PC-9 (cell line): ENCODE data around the gene RIMS1. TPM values are rescaled to one million over a fixed set of nuclear protein-coding genes. Genes with fewer than 3 reads are reported as not detected.

ENCODE experiments used
- BruUV-seq: library from RNA; stranded (reverse); fragments of 400-500 nt; replicated peaks from 2 replicates; lab custom pipeline; 2021; lab: Mats Ljungman, UMichigan
- CTCF ChIA-PET: fragments of 300-600 bp; sonication (Branson Sonifier 250); formaldehyde crosslinking; loops from one replicate; lab custom pipeline; 2022; ENCODE audit warnings: antibody characterized with exemption; lab: Charles Lee
- POLR2A ChIA-PET: fragments of 300-600 bp; sonication (Branson Sonifier 250); formaldehyde crosslinking; loops from one replicate; lab custom pipeline; 2022; ENCODE audit warnings: antibody characterized with exemption; ENCODE audit not compliant: unreplicated experiment; lab: Charles Lee
- DNase-seq, 2 experiments: peaks; one replicate each; pipeline versions ENCODE4 v3.0.0 to v3.0.0-alpha.2; 2015 to 2022; ENCODE audit warnings: mixed read lengths in 1 of 2
- H2AFZ ChIP-seq: fragments of 200-600 bp; sonication (generic); 2 replicates; pipeline ENCODE4 v1.8.1; 2017; ENCODE audit warnings: antibody characterized with exemption
- H3F3A ChIP-seq: fragments of 200-600 bp; sonication (generic); 2 replicates; pipeline ENCODE4 v1.8.1; 2017; ENCODE audit warnings: antibody characterized with exemption, mild to moderate bottlenecking, low read depth; ENCODE audit not compliant: insufficient read depth
- H3K27ac ChIP-seq: fragments of 200-600 bp; sonication (generic); 2 replicates; pipeline ENCODE4 v1.6.1; 2016; ENCODE audit warnings: mixed run types
- H3K27me3 ChIP-seq: fragments of 200-600 bp; sonication (generic); 2 replicates; pipeline ENCODE4 v1.6.1; 2016; ENCODE audit warnings: low read depth, mixed run types; ENCODE audit not compliant: insufficient read depth
- H3K36me3 ChIP-seq: fragments of 200-600 bp; sonication (generic); 2 replicates; pipeline ENCODE4 v1.6.1; 2016; ENCODE audit warnings: low read depth, mixed run types
- H3K4me1 ChIP-seq: fragments of 200-600 bp; sonication (generic); replicated peaks from 2 replicates; pipeline ENCODE4 v1.6.1; 2016; ENCODE audit warnings: mixed run types; ENCODE audit not compliant: insufficient read depth
- H3K4me2 ChIP-seq: fragments of 200-600 bp; sonication (generic); 2 replicates; pipeline ENCODE4 v1.6.1; 2017; ENCODE audit warnings: mixed run types
- H3K4me3 ChIP-seq: fragments of 200-600 bp; sonication (generic); 2 replicates; pipeline ENCODE4 v1.6.1; 2016; ENCODE audit warnings: mixed run types
- H3K79me2 ChIP-seq: fragments of 200-600 bp; sonication (generic); 2 replicates; pipeline ENCODE4 v1.6.1; 2017; ENCODE audit warnings: low read depth, mixed run types
- H3K9me2 ChIP-seq: fragments of 200-600 bp; sonication (generic); 2 replicates; pipeline ENCODE4 v1.8.1; 2017; ENCODE audit warnings: mild to moderate bottlenecking; ENCODE audit not compliant: insufficient read depth
- H3K9me3 ChIP-seq: fragments of 200-600 bp; sonication (generic); 2 replicates; pipeline ENCODE4 v1.8.1; 2016; ENCODE audit warnings: low read depth; ENCODE audit not compliant: insufficient read depth
- H4K20me1 ChIP-seq: fragments of 200-600 bp; sonication (generic); 2 replicates; pipeline ENCODE4 v1.8.1; 2017; ENCODE audit not compliant: insufficient read depth
- EZH2 ChIP-seq: fragments of 200-600 bp; sonication (generic); IDR thresholded peaks from 2 replicates; pipeline ENCODE4 v1.8.0; 2017; ENCODE audit warnings: antibody characterized with exemption, low read depth
- intact Hi-C: fragments of 100-400 bp; cut with micrococcal nuclease; formaldehyde crosslinking; loops from one replicate; pipeline ENCODE4 v1.10.0; 2022; ENCODE audit not compliant: unreplicated experiment
- total RNA-seq: library from RNA; stranded (reverse); gene quantifications from 2 replicates; pipeline ENCODE4 v1.2.3, GENCODE V29; 2021
- TF ChIP-seq, protein P1 (sequence below): fragments of 200-600 bp; sonication (generic); conservative IDR thresholded peaks from 2 replicates; pipeline ENCODE4 v1.6.1; 2017; ENCODE audit warnings: mixed run types, antibody characterized with exemption, mild to moderate bottlenecking, moderate library complexity

The RIMS1 gene
- total RNA-seq, 1 experiment from 2014 or later = not detected

DNA sequence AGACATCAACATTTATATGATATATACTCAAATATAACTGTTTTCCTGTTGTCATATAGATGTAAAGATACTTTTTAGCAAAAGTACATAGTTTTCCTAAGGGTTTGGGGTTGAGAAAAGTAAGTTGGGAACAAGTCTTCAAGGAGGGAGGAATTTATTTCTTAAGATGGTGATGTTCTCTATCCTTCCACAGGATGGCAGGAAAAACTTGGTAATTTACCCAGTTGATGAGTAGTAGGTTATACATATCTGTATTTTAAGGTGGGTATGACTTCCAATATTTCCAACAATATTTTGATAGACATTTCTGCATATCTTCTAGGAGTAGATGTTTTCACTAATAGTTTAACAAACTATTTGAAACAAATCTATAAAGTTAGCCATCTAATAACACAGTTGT, 254.4 kb downstream of the RIMS1 start:
- Histone ChIP-seq H3K4me2 (no peak overlapping the region), H3K9me2 (no peaks in the 10 kb centered on the region), H3K9me3 (no peaks in the 10 kb centered on the region), H3F3A (no peaks in the 10 kb centered on the region), H2AFZ (no peak overlapping the region), H3K27me3 (no peaks in the 10 kb centered on the region), H3K4me1 (no peaks in the 10 kb centered on the region), H3K27ac (no peak overlapping the region), H3K36me3 (no peaks in the 10 kb centered on the region), H3K79me2 (no peaks in the 10 kb centered on the region), H4K20me1 (no peaks in the 10 kb centered on the region), H3K4me3 (no peak overlapping the region)
- POLR2A ChIA-PET = no interaction called here
- no TSS peak for BruUV-seq
- intact Hi-C loops = loop anchor here (1.0 to 5.0 kb wide), 2 partner anchors 272 to 1042 kb away; no protein-coding TSS in a partner anchor
- TF ChIP-seq EZH2 = no peak
- TF ChIP-seq, protein P1, sequence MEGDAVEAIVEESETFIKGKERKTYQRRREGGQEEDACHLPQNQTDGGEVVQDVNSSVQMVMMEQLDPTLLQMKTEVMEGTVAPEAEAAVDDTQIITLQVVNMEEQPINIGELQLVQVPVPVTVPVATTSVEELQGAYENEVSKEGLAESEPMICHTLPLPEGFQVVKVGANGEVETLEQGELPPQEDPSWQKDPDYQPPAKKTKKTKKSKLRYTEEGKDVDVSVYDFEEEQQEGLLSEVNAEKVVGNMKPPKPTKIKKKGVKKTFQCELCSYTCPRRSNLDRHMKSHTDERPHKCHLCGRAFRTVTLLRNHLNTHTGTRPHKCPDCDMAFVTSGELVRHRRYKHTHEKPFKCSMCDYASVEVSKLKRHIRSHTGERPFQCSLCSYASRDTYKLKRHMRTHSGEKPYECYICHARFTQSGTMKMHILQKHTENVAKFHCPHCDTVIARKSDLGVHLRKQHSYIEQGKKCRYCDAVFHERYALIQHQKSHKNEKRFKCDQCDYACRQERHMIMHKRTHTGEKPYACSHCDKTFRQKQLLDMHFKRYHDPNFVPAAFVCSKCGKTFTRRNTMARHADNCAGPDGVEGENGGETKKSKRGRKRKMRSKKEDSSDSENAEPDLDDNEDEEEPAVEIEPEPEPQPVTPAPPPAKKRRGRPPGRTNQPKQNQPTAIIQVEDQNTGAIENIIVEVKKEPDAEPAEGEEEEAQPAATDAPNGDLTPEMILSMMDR = no peak
- no peak for DNase-seq
- CTCF ChIA-PET = no interaction called here

DNA sequence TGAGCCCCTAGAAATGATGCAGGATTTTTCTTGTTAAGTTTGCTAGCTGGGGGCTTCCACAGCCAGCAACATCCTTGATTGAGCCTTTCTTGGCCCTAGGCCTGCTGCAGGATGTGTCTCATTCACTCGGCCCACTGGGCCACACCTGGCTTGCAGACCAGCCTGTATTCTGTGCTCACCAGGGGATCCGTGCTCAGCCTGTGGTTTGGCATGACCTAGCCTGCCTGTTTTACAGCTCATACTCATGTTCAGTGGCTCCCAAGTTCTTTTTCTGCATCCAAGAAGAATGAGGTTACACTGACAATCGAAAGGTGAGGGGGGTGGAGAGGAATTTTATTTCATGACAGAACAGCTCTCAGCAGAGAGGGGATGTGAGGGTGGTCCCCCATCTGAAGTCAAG, 263.4 kb downstream of the RIMS1 start:
- TF ChIP-seq EZH2 = no peak
- TF ChIP-seq, protein P1 = no peak
- H3K79me2 ChIP-seq = no peaks in the 10 kb centered on the region
- no peak overlapping the region for H2AFZ ChIP-seq
- no peak overlapping the region for H3K27ac ChIP-seq
- CTCF ChIA-PET = no interaction called here
- no peaks in the 10 kb centered on the region for H4K20me1 ChIP-seq
- DNase-seq = no peak
- H3K27me3 ChIP-seq = no peaks in the 10 kb centered on the region
- no TSS peak for BruUV-seq
- intact Hi-C loops = no loop called here
- H3K4me2 ChIP-seq = no peak overlapping the region
- no peaks in the 10 kb centered on the region for H3K4me1 ChIP-seq
- no peaks in the 10 kb centered on the region for H3K9me3 ChIP-seq
- H3K36me3 ChIP-seq = no peaks in the 10 kb centered on the region
- POLR2A ChIA-PET = no interaction called here
- no peaks in the 10 kb centered on the region for H3K9me2 ChIP-seq
- H3K4me3 ChIP-seq = no peak overlapping the region
- H3F3A ChIP-seq = no peaks in the 10 kb centered on the region

DNA sequence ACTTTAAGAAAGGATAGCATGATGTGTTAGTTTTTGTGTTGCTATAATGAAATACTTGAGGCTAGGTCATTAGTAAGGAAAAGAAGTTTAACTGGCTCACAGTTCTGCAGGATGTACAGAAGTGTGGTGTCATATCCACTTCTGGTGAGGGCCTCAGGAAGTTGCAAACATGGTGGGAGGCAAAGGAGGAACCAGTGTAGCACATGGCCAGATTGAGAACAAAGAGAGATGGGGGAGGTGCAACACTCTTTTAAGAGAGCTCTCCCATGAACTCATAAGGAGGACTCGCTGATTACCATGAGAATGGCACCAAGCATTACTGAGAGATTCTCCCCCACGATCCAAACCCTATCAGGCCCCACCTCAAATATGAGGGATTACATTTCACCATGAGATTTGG, 265.4 kb downstream of the RIMS1 start:
- Histone ChIP-seq H3K4me2 (no peak overlapping the region), H3F3A (no peaks in the 10 kb centered on the region), H3K27me3 (no peaks in the 10 kb centered on the region), H3K4me1 (no peaks in the 10 kb centered on the region), H3K36me3 (no peaks in the 10 kb centered on the region), H3K9me2 (no peaks in the 10 kb centered on the region), H2AFZ (no peak overlapping the region), H3K79me2 (no peaks in the 10 kb centered on the region), H3K27ac (no peak overlapping the region), H3K9me3 (no peaks in the 10 kb centered on the region), H3K4me3 (no peak overlapping the region), H4K20me1 (no peaks in the 10 kb centered on the region)
- ChIA-PET CTCF (no interaction called here), POLR2A (no interaction called here)
- TF ChIP-seq EZH2 = no peak
- TF ChIP-seq, protein P1 = no peak
- DNase-seq = no peak
- intact Hi-C loops = no loop called here
- no TSS peak for BruUV-seq
